Smooth muscle cell (in vitro differentiated cells): ENCODE data around the gene HERC2. TPM values are rescaled to one million over a fixed set of nuclear protein-coding genes. Genes with fewer than 3 reads are reported as not detected.

Source experiments
- DNase-seq: peaks from one replicate; lab custom pipeline; 2025; ENCODE audit not compliant: unreplicated experiment; lab: John Stamatoyannopoulos, UW
- H2AFZ ChIP-seq: fragments of 200-600 bp; sonication (generic); 2 replicates; pipeline ENCODE4 v1.6.0; 2016; ENCODE audit warnings: antibody characterized with exemption, low read depth, mild to moderate bottlenecking
- H3F3A ChIP-seq: fragments of 200-600 bp; sonication (generic); 2 replicates; pipeline ENCODE4 v1.6.0; 2017; ENCODE audit warnings: antibody characterized with exemption, low read depth
- H3K27ac ChIP-seq: fragments of 200-600 bp; sonication (generic); 2 replicates; pipeline ENCODE4 v1.5.1; 2016; ENCODE audit warnings: low read depth, mild to moderate bottlenecking
- H3K27me3 ChIP-seq: fragments of 200-600 bp; sonication (generic); 2 replicates; pipeline ENCODE4 v1.6.1; 2016; ENCODE audit warnings: low read depth, mild to moderate bottlenecking
- H3K36me3 ChIP-seq: fragments of 200-600 bp; sonication (generic); 2 replicates; pipeline ENCODE4 v1.5.1; 2016; ENCODE audit warnings: low read depth
- H3K4me1 ChIP-seq: fragments of 200-600 bp; sonication (generic); 2 replicates; pipeline ENCODE4 v1.5.1; 2016; ENCODE audit warnings: low read depth
- H3K4me2 ChIP-seq: fragments of 200-600 bp; sonication (generic); 2 replicates; pipeline ENCODE4 v1.6.0; 2016; ENCODE audit warnings: mild to moderate bottlenecking
- H3K4me3 ChIP-seq: fragments of 200-600 bp; sonication (generic); 2 replicates; pipeline ENCODE4 v1.5.1; 2016; ENCODE audit warnings: mild to moderate bottlenecking
- H3K79me2 ChIP-seq: fragments of 200-600 bp; sonication (generic); 2 replicates; pipeline ENCODE4 v1.6.0; 2016; ENCODE audit warnings: low read depth, mild to moderate bottlenecking
- H3K9ac ChIP-seq: fragments of 200-600 bp; sonication (generic); 2 replicates; pipeline ENCODE4 v1.6.0; 2016; ENCODE audit warnings: low read depth
- H3K9me3 ChIP-seq: fragments of 200-600 bp; sonication (generic); replicated peaks from 2 replicates; pipeline ENCODE4 v1.5.1; 2016; ENCODE audit warnings: low read depth
- H4K20me1 ChIP-seq: fragments of 200-600 bp; sonication (generic); 2 replicates; pipeline ENCODE4 v1.6.0; 2016; ENCODE audit warnings: low read depth
- WGBS: methylation state at CpG from one replicate; pipeline ENCODE4 v1.1.7; 2016; ENCODE audit warnings: low lambda C conversion rate; 5-methylcytosine and 5-hydroxymethylcytosine counted together
- polyA plus RNA-seq: library from polyadenylated mRNA; unstranded; fragments of >200 nt; fragmentation: Nextera tagmentation; extraction: Ambion mirVana; gene quantifications from 2 replicates; pipeline ENCODE4 v1.2.1, GENCODE V29; 2016
- total RNA-seq: library from RNA; depleted of rRNA; stranded (reverse); fragments of >200 nt; gene quantifications from 2 replicates; pipeline ENCODE4 v1.2.3, GENCODE V29; 2014
- TF ChIP-seq, protein P1 (sequence below): fragments of 200-600 bp; sonication (generic); IDR thresholded peaks from 2 replicates; pipeline ENCODE4 v1.5.1; 2017; ENCODE audit warnings: borderline replicate concordance, mild to moderate bottlenecking, antibody characterized with exemption; ENCODE audit not compliant: insufficient read depth, poor library complexity, severe bottlenecking

The HERC2 gene
- total and polyA plus RNA-seq, 2 experiments from 2014 or later: 19.9 to 33.1 TPM

DNA sequence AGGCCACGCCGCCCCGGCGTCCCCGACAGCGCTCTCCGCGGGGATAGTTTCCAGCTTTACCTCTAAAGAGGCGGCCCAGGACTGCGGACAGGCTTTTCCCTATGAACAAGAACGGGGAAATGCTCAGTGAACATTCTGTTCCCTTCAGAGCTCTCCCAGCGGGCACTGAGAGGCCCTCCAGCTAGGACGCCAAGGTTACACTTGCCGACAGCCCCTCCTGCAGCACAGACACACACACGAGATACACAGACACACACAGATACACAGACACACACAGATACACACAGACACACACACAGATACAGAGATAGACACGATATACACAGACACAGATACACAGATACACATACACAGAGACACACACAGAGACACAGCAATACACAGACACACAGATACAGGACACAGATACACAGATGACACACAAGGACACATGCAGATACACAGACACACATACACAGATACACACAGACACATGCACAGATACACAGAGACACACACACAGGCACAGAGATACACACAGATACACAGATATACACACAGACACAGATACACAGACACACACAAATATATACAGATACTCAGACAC lies 222.3 kb downstream of the HERC2 start:
- H3K4me3 ChIP-seq: peak overlapping the region; percentile 40
- no peaks in the 10 kb centered on the region for H3K9me3 ChIP-seq
- H3F3A ChIP-seq: peaks cover 22% of the 10 kb centered on the region
- H3K79me2 ChIP-seq: no peaks in the 10 kb centered on the region
- H4K20me1 ChIP-seq: peaks cover 12% of the 10 kb centered on the region
- H3K36me3 ChIP-seq: no peaks in the 10 kb centered on the region
- H3K27me3 ChIP-seq: peaks cover 50% of the 10 kb centered on the region
- DNase-seq: no peak
- 11% methylated on average over 14 of the region's 16 CpGs for WGBS
- H3K4me1 ChIP-seq: peaks cover 30% of the 10 kb centered on the region
- peak overlapping the region; percentile 80 for H3K4me2 ChIP-seq
- TF ChIP-seq, protein P1, sequence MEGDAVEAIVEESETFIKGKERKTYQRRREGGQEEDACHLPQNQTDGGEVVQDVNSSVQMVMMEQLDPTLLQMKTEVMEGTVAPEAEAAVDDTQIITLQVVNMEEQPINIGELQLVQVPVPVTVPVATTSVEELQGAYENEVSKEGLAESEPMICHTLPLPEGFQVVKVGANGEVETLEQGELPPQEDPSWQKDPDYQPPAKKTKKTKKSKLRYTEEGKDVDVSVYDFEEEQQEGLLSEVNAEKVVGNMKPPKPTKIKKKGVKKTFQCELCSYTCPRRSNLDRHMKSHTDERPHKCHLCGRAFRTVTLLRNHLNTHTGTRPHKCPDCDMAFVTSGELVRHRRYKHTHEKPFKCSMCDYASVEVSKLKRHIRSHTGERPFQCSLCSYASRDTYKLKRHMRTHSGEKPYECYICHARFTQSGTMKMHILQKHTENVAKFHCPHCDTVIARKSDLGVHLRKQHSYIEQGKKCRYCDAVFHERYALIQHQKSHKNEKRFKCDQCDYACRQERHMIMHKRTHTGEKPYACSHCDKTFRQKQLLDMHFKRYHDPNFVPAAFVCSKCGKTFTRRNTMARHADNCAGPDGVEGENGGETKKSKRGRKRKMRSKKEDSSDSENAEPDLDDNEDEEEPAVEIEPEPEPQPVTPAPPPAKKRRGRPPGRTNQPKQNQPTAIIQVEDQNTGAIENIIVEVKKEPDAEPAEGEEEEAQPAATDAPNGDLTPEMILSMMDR: no peak
- no peak overlapping the region for H3K9ac ChIP-seq
- H3K27ac ChIP-seq: no peak overlapping the region
- peak overlapping the region; percentile 37 for H2AFZ ChIP-seq

DNA sequence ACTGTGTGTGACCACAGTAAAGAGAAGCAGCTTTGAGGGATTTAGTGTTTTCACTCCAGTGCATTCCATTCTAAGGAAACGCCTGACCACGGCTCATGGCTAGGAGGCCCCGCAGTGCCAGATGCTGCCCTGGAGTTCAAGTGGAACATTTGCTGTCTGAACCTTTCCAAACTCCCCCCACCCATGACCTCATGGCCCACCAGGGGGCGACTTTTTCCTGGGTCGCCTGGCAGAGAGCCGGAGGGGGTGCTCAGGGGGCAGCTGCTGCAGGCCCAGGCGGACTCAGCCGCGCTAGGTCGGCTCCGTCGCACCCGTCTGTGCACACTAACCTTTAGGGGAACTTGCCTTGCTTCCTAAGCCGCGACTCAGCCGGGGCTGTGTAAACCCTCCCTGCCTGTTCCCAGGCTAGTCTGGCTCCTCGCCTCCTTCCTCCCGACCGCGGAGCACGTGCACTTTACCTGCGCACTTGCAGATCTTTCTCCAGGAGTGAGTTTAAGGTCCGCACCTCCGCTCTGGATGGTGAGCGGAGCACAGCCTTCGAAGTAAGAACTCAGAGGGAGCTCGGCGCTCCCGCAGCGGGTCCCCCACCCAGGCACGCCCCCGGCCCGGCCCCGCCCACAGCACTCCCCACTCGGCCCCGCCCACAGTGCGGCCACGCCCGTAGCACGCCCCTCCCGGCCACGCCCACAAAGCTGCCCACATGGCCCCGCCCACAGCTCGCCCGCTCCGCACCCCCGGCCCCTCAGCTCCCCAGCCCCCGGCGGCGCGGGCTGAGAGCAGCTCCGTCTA lies 223.0 kb downstream of the HERC2 start, which contains the start of gene OCA2:
TSS of gene OCA2 (minus strand) at position 550 of the 789 bp plus-strand sequence. CDS start 17,441 bp downstream, outside the sequence.
- H3K27ac ChIP-seq: no peak within 1 kb of the TSS
- H4K20me1 ChIP-seq: peaks cover 12% of the 10 kb centered on the region
- H2AFZ ChIP-seq: peak within 1 kb of the TSS; percentile 37
- H3K4me3 ChIP-seq: peak within 1 kb of the TSS; percentile 40
- H3K4me1 ChIP-seq: peaks cover 30% of the 10 kb centered on the region
- no peak within 1 kb of the TSS for H3K9ac ChIP-seq
- TF ChIP-seq, protein P1: peak; percentile 46
- WGBS: under 1% methylated on average over 27 of the region's 52 CpGs
- H3K36me3 ChIP-seq: no peaks in the 10 kb centered on the region
- peaks cover 22% of the 10 kb centered on the region for H3F3A ChIP-seq
- DNase-seq: peak; percentile 45
- no peaks in the 10 kb centered on the region for H3K9me3 ChIP-seq
- peaks cover 57% of the 10 kb centered on the region for H3K27me3 ChIP-seq
- H3K79me2 ChIP-seq: no peaks in the 10 kb centered on the region
- H3K4me2 ChIP-seq: peak within 1 kb of the TSS; percentile 80

DNA sequence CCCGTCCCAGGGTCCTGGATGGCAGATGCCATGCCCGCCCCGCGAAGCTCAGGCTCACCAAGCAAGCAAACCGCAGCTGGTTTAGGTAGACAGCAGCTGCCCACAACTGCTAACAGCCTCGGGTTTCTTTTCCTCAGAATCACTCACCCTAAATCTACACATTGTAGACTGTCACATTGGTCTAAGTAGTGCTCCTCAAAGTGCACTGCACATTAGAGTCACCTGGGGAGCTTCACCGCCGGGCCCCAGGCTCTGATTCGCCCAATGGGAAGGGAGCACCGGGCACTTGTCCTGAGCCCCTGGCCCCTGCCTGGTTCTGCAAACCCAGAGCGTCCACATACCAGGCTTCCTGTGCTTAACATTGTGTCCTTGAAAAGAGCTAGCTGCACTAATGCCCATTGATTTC lies 223.6 kb downstream of the HERC2 start:
- TF ChIP-seq, protein P1: no peak

More for the DNA sequence above, 223.6 kb downstream of the HERC2 start:
- H3F3A ChIP-seq: peaks cover 22% of the 10 kb centered on the region
- H3K4me2 ChIP-seq: peak overlapping the region; percentile 80
- no peaks in the 10 kb centered on the region for H3K36me3 ChIP-seq
- 57% methylated on average over 11 of the region's 11 CpGs for WGBS
- H3K27me3 ChIP-seq: peaks cover 61% of the 10 kb centered on the region
- H3K4me1 ChIP-seq: peaks cover 30% of the 10 kb centered on the region
- no peaks in the 10 kb centered on the region for H3K79me2 ChIP-seq
- H3K27ac ChIP-seq: no peak overlapping the region
- peaks cover 12% of the 10 kb centered on the region for H4K20me1 ChIP-seq
- H3K4me3 ChIP-seq: peak overlapping the region; percentile 40
- no peak overlapping the region for H2AFZ ChIP-seq
- no peak for DNase-seq
- no peaks in the 10 kb centered on the region for H3K9me3 ChIP-seq
- H3K9ac ChIP-seq: no peak overlapping the region
